K562 (cell line): ENCODE data around the gene SLC22A7. TPM values are rescaled to one million over a fixed set of nuclear protein-coding genes. Genes with fewer than 3 reads are reported as not detected.

ENCODE experiments used
- ARID4B ChIP-seq: sonication (generic); formaldehyde crosslinking; IDR thresholded peaks from 2 replicates; pipeline ENCODE4 v1.8.0; 2022; ENCODE audit warnings: mild to moderate bottlenecking, missing genetic modification reagents
- CBFA2T3 ChIP-seq: fragments of 450-650 bp; IDR thresholded peaks from 2 replicates; pipeline ENCODE4 v1.6.1; 2017
- GTF2F1 ChIP-seq: IDR thresholded peaks from 2 replicates; pipeline ENCODE4 v1.6.1; 2011; ENCODE audit warnings: low read depth, low read length, improper control_type of control experiment
- HDAC8 ChIP-seq: fragments of 450-650 bp; IDR thresholded peaks from 2 replicates; pipeline ENCODE4 v1.6.1; 2016; ENCODE audit warnings: mild to moderate bottlenecking, missing genetic modification characterization, moderate library complexity, missing compliant biosample characterization
- MAZ ChIP-seq, 2 experiments: fragments of 450-650 bp in 1 of 2; sonication (generic) in 1 of 2; formaldehyde crosslinking; IDR thresholded peaks in 1 of 2; conservative IDR thresholded peaks in 1 of 2; 2 replicates each; pipeline versions ENCODE4 v1.4.0 to v1.5.0; 2020; ENCODE audit warnings: mild to moderate bottlenecking in 1 of 2, missing genetic modification reagents in 1 of 2
- NUFIP1 ChIP-seq: fragments of 450-650 bp; IDR thresholded peaks from 2 replicates; pipeline ENCODE4 v1.6.1; 2018; ENCODE audit not compliant: partially characterized antibody
- PKNOX1 ChIP-seq: fragments of 450-650 bp; IDR thresholded peaks from 2 replicates; pipeline ENCODE4 v1.6.1; 2016
- POLR3A ChIP-seq: IDR thresholded peaks from 2 replicates; pipeline ENCODE4 v1.6.1; 2011; ENCODE audit warnings: borderline replicate concordance, mild to moderate bottlenecking, moderate library complexity; ENCODE audit not compliant: insufficient read length, insufficient read depth; ENCODE audit errors: extremely low read depth
- POU5F1 ChIP-seq: fragments of 150-350 bp; IDR thresholded peaks from 2 replicates; pipeline ENCODE4 v1.6.1; 2014; ENCODE audit warnings: borderline replicate concordance, low read length, low read depth, mild to moderate bottlenecking; ENCODE audit not compliant: partially characterized antibody
- PPARD ChIP-seq: fragments of 250-450 bp; sonication (Bioruptor Pico); IDR thresholded peaks from 2 replicates; pipeline ENCODE4 v1.8.0; 2022; ENCODE audit warnings: inconsistent platforms, mild to moderate bottlenecking, moderate library complexity
- SAFB ChIP-seq: fragments of 200-400 bp; formaldehyde crosslinking; IDR thresholded peaks from 2 replicates; pipeline ENCODE4 v1.6.1; 2017; ENCODE audit warnings: low read depth, low read length, borderline replicate concordance
- SIRT6 ChIP-seq: IDR thresholded peaks from one replicate; pipeline ENCODE4 v1.6.1; 2012; ENCODE audit warnings: low read depth, mild to moderate bottlenecking, control low read depth, inconsistent platforms, low read length, moderate library complexity
- SMAD1 ChIP-seq: fragments of 150-350 bp; IDR thresholded peaks from 2 replicates; pipeline ENCODE4 v1.6.1; 2014; ENCODE audit warnings: low read length, low read depth; ENCODE audit not compliant: partially characterized antibody
- SMARCE1 ChIP-seq: fragments of 450-650 bp; IDR thresholded peaks from 2 replicates; pipeline ENCODE4 v1.7.1; 2016; ENCODE audit warnings: mild to moderate bottlenecking
- SREBF2 ChIP-seq: sonication (generic); formaldehyde crosslinking; IDR thresholded peaks from 2 replicates; pipeline ENCODE4 v1.4.0; 2020; ENCODE audit warnings: mild to moderate bottlenecking, missing genetic modification reagents
- TRIM24 ChIP-seq, 2 experiments: fragments of 450-650 bp; IDR thresholded peaks; 2 replicates each; pipeline ENCODE4 v1.6.1; 2016
- TRIM25 ChIP-seq: fragments of 450-650 bp; IDR thresholded peaks from 2 replicates; pipeline ENCODE4 v1.7.0; 2016; ENCODE audit warnings: borderline replicate concordance
- ZNF140 ChIP-seq: fragments of 250-450 bp; sonication (Bioruptor Pico); IDR thresholded peaks from 2 replicates; pipeline ENCODE4 v1.8.0; 2021; ENCODE audit warnings: moderate library complexity, mild to moderate bottlenecking, inconsistent platforms
- ZNF165 ChIP-seq: fragments of 250-450 bp; sonication (Bioruptor Pico); IDR thresholded peaks from 2 replicates; pipeline ENCODE4 v1.4.0; 2020; ENCODE audit warnings: borderline replicate concordance
- ZNF175 ChIP-seq: fragments of 200-800 bp; sonication (Bioruptor generic); IDR thresholded peaks from 2 replicates; pipeline ENCODE4 v1.6.1; 2016; ENCODE audit warnings: low read depth, mild to moderate bottlenecking, missing genetic modification characterization, missing compliant biosample characterization
- ZNF263 ChIP-seq: sonication (generic); formaldehyde crosslinking; IDR thresholded peaks from 2 replicates; pipeline ENCODE4 v1.8.0; 2022; ENCODE audit warnings: mild to moderate bottlenecking, missing genetic modification reagents, borderline replicate concordance
- ZNF431 ChIP-seq: sonication (generic); formaldehyde crosslinking; IDR thresholded peaks from 2 replicates; pipeline ENCODE4 v1.8.0; 2022; ENCODE audit warnings: mild to moderate bottlenecking, missing genetic modification reagents
- polyA plus RNA-seq, 8 experiments: library from polyadenylated mRNA; depleted of rRNA in 4 of 8; stranded (reverse) in 5 of 8; unstranded in 3 of 8; fragments of >200 nt; fragmentation: Nextera tagmentation in 2 of 8; fragmentation: Illumina TruSeq in 1 of 8; extraction: Ambion mirVana in 2 of 8; extraction: Trizol in 1 of 8; gene quantifications; 2 replicates each; pipeline versions ENCODE4 v1.2.1 to v1.2.3, GENCODE V29; 2011 to 2014; ENCODE audit warnings: inconsistent platforms in 1 of 8, missing spikeins in 1 of 8
- total RNA-seq, 7 experiments: library from RNA; depleted of rRNA in 6 of 7; stranded (reverse); fragments of >200 nt in 6 of 7; fragmentation: Illumina TruSeq in 2 of 7; extraction: Trizol in 2 of 7; gene quantifications; 2 replicates each; pipeline versions ENCODE4 v1.2.1 to v1.2.3, GENCODE V29; 2011 to 2021; ENCODE audit warnings: low replicate concordance in 1 of 7

Gene SLC22A7
- total and polyA plus RNA-seq, 9 of the 15 experiments (the other 6 are each of a cell fraction or from before 2014, with no cell fraction given) = not detected

GRCh38 chr6:43267619-43268354, 30.3 kb upstream of the SLC22A7 start (continued):
- TF ChIP-seq PKNOX1 (no peak), PPARD (CRISPR knock-in tag) (no peak), ZNF165 (CRISPR knock-in tag) (no peak), POU5F1 (no peak), ZNF175 (CRISPR knock-in tag) (no peak), NUFIP1 (no peak), HDAC8 (tag) (no peak), SAFB (no peak), POLR3A (no peak), GTF2F1 (no peak), ARID4B (CRISPR knock-in tag) (no peak), SIRT6 (no peak), SMAD1 (no peak), CBFA2T3 (peak; percentile 86), ZNF140 (CRISPR knock-in tag) (no peak), MAZ (CRISPR knock-in tag; conservative IDR thresholded peaks at IDR 0.05 in 1 of 2, IDR thresholded peaks at IDR 0.05 in 1 of 2) (peak; percentile 31 to 58; a peak in 3 of 4 replicates), ZNF431 (CRISPR knock-in tag) (0 out of 2 replicates have a peak, but pooled peaks have one; percentile 30), SREBF2 (CRISPR knock-in tag) (no peak), TRIM24 (IDR thresholded peaks at IDR 0.05) (0 out of 4 replicates have a peak, but pooled peaks of 1 of the 2 experiments have one; percentile 41), SMARCE1 (peak; percentile 50; the same call in 1 of the 2 replicates), TRIM25 (0 out of 2 replicates have a peak, but pooled peaks have one; percentile 32), ZNF263 (no peak)
